GM21423 (cell line): ENCODE data around the gene PPP6R3.
"Not testable (repeated sequence)": the region's sequence is repeated elsewhere in the genome, so short reads cannot be mapped to it uniquely, and the experiment has no call there.

ENCODE experiments used
- ATAC-seq: cut with Tn5 transposase; IDR thresholded peaks from one replicate; pipeline ENCODE4 v1.9.1; 2021; ENCODE audit warnings: mild to moderate bottlenecking, moderate library complexity; ENCODE audit not compliant: unreplicated experiment

Gene PPP6R3

DNA sequence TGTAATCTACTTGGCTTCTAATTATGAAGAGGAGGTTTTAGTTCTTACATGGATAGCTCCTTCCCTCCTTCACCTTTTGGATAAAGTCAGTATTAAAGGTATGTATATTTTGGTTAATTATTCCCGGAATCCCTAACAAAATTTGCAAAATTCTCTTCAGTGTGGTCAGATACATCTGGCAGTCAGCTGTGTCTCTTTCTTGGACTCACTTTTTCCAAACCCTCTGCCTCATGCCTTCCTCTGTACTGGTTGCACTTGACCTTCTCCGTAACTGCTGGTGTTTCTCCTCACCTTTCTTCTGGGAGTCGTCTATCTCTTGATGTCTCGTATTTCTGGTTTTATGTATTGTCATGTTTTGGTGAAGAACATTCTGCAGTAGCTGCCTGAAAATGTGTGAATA is 62.5 kb downstream of the PPP6R3 start:
- no peak for ATAC-seq

DNA sequence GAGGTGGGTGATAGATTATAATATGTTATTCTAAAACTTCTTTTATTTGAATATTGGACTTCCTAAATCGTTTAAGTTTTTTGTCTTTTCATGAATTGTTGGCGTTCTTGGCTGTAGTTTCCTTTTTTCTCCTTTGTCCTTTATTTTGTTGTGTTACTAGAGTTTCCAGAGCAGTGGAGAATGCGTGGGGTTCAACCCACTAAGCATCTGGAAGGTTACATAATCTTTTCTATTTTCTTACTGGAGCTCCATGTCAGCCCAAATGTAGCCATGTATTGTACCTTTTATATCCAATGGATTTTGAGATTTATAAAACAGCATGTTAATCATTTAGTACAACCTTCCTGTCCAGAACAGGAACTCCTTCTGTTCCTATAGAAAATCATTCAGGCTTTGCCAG is 63.2 kb downstream of the PPP6R3 start:
- ATAC-seq = no peak

DNA sequence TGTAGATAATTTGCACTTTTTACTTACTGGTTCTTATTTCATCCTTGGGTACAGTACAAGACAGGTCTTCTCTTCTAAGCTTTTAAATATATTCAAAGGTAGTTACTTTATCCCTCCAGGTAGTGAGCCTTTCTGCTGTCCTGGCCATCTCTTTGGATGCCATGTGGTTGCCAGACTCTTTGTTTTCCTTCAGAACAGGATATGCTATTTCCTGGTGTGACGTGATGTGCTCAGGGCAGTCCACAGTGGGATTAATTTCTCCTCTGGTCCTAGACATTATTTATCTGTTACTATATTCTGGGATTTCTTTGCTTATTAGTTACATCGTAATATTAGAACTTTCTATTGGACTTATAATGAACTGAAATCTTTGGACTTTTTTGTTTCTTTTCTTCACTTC is 63.7 kb downstream of the PPP6R3 start:
- no peak for ATAC-seq

DNA sequence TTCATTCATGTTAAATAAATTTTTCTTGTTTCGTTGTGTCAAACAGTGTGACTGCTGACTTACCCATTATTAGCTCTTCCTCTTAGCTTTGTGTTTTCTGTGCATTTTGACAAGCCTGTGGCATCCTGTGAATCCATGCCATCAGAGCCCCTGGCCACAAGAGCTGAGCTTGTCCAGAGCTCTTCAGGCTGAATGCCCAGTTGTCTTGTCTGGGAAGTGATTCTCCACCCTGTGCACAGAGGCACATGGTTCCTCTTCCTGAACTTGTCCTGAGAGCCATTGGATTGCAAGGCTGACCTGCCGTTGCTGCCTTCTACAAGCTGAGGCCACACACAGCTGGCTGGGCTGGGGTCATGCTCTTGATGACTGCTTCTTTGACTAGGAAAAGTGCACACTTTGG is 64.1 kb downstream of the PPP6R3 start:
- ATAC-seq = no peak

DNA sequence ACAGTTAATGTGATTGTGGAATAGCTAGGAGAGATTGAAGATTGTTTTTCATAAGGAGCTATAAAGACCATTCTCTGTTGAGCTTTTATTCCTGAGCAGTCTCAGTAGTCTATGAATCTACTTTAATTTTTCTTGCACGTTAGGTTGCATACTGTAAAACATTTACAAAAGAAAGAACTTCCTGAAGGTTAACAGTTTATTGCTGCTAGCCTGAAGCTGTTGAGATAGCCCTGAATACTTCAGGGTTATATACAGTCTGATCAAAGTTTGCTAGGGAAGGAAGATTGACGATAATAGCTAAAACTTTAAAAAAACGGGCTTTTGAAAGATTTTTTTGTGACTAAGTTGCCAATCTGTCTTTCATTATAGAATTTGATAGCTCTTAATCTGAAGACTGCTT is 64.8 kb downstream of the PPP6R3 start:
- no peak for ATAC-seq

DNA sequence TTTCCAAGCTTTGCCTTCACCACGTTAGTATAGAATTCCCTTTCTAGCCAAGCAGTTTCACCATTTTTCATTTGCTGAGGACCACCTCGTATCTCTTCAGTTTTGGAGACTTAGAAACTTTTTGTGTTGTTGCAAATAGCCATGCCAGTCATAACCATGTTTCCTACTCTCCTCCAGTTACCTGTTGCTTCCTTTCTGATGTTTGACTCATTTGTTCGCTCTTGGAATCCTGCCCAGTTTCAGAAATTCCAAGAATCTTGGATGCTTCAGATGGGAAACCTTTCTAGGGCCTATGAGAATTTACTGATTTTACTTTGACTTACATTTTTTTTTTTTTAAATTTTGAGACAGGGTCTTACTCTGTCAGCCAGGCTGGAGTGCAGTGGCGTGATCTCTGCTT is 65.4 kb downstream of the PPP6R3 start:
- no peak for ATAC-seq

DNA sequence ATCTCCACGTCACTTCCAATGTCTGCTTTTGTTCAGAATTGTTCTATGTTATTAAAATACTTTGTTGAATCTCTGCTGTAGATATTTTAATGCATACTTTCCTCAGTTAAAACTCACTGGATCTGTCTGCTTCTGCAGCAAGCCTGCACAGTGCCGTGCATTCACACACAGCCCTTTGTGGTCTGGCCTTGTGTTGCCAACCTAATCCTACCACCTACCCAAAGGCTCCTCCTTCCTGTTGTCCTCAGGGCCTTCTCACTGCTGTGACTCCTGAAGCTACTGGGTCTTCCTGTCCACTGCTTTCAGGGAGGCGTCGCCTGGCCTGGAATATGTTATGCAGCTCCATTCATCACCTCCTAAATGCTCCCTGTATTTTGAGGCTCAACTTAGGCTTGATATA is 67.0 kb downstream of the PPP6R3 start:
- no peak for ATAC-seq

DNA sequence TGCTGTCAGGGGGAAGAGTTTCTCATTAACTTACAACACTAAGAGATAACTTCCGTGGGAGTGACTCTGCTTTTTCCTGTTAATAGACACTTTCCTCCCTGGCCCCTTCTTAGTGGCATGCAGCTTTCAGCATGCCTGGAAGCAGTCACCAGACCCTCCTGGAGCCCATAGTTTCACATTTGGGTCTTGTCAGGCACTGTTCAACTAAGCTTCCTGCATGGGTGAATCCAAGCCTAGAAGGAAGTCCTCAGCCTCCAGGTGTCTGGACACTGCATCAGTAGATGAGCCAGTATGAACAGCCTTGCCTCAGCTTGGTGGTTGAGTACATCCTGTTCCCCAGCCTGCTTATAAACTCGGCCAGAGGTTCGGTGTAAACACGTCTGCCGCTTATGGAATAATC is 68.1 kb downstream of the PPP6R3 start:
- ATAC-seq = no peak

DNA sequence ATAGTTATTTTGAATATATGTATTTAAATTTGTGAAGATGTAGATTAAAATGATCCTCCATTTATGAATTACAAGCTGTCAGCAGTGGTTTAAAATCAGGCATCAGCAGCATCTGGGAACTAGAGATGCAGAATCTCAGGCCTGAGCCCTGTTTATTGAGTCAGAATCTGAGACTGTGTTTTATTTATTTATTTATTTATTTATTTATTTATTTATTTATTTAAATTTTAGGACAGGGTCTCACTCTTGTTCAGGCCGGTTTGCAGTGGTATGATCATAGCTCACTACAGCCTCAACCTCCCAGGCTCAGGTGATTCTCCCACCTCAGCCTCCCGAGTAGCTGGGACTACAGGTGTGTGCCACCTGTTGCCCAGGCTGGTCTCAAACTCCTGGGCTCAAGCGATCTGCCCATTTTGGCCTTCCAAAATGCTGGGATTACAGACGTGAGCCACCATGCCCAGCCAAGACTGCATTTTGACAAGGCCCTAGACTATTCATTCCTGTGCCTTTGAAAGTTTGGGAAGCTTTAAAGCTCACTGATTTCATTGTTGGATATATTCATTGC is 70.7 kb downstream of the PPP6R3 start:
- no peak for ATAC-seq

DNA sequence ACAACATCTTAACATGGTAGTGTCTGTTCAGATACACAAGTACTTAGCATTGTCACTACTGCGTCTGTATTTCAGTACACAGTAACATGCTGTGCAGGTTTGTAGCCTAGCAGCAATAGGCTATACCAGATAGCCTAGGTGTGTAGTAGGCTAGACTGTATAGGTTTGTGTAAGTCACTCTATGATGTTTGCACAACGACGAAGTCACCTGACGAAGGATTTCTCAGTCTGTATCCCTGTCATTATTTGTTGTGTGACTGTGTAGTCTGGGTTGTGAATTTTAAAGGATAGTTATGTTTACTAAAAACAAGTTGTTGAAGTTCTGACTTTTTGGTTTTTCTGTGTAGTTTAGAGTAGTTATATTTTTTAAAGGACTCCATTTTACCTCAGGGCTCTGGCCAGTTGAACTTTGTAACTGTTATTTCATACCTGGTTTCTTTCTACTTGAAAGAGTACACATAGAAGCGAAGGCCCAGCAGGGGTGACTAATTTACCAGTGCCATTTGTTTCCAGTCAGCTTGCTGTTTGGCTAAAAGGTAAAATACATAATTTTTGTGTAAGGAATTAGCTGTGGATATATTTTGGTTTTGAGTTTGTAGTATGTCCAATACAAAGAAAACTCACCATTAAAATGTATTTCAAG is 72.3 kb downstream of the PPP6R3 start:
- ATAC-seq = no peak

DNA sequence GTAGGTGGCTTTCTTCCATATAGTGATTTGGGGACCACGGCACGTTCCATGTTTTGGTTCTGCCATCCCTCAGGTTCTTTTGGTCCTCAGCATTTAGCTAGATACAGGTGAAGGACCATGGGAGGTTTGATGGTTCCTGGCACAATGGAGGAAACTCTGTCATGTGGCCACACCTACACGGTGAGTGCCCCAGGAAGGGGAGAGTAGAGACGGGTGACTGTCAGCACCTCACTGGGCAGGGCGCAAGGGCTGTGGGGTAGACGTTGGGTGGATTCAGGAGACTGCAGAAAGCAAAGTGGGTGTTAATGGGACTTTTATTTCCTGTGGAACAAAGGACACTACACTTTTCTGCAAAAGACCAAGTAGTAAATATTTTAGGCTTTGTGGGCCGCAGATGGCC is 73.4 kb downstream of the PPP6R3 start:
- no peak for ATAC-seq

DNA sequence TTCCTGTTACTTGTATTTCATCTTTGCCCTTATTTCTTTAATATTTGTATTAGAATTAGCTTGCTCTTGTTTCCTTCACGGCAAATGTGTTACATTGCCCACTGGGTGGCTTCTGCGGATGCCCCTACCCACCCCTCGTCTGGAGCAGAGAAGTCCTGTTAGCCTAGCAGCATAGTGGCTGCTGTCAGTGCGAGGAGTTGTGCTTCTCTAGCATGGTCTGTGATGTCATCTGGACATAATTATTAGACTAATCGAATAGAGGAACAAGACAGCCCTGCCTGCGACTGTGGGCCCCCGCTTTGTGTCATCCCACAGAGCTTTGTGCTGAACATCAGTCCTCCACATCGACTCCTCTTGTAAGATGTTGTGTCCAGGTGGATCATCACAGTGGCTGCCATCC is 74.5 kb downstream of the PPP6R3 start:
- no peak for ATAC-seq

DNA sequence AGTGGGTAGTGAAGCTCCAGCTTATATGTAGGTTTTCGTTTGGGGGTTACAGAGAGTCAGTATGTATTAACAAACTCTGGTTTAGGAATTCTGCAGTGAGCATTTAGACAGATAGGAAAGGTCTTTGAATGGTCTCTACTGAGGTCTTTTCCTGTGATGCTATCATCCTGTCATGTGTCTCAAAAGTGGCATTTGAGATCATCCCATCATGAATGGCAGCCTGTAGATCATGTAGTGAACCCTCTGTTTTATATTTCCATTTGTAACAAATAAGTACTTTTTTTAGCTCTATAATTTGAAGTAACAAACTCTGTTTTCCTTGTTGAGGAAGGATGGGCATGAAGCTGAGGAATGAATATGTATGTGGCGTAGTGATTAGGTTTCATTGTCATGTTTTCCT is 76.2 kb downstream of the PPP6R3 start:
- ATAC-seq = no peak

DNA sequence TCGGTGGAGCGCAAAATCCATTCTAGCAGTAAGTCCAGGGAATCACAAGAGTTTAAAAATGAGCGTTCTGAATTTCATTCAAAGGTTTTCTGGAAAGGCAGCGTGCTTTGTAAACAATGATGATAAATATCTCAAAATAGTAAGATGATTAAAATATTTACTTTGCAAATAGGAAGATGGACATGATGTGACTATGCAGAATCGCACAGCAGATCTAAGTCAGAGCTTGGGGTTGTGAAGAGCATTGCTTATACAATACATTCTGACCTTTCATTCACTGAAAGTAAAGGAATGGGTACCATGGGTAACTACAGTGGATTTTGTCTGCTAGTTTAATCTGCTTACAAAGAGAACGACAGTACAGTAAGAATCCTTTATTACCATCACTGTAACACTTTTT is 77.5 kb downstream of the PPP6R3 start:
- ATAC-seq = no peak

DNA sequence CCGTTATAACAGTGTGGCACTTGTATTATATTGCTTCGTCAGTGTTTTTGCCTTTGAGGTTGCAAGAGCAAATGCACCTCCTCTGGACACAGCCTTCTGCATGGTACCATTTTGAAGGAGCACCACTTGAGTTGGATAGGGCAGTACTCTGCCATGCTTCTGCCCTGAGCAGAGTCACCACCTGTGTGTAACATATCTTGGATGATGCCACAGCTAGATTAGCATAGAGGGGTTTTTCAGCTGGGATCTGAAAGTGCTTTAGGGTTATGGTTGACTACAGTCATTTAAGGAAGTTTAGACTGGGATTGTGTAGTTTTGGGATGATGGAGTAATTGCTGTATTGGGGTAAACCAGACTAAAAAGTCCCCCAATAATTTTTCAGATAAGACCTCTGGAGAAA is 78.8 kb downstream of the PPP6R3 start:
- ATAC-seq = no peak

DNA sequence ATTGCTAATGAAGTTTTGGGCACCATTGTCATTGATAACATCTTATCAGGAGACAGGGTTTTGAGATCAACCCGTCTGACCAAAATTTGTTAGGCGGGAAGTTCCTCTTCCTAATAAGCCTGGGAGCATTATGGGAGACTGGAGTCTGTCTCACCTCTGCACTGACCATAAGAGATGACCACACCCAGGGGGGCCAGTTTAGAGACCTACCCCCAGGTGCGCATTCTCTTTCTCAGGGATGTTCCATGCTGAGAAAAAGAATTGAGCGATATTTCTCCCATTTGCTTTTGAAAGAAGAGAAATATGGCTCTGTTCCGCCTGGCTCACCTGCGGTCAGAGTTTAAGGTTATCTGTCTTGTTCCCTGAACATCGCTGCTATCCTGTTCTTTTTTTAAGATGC is 80.0 kb downstream of the PPP6R3 start:
- ATAC-seq = not testable (repeated sequence)

DNA sequence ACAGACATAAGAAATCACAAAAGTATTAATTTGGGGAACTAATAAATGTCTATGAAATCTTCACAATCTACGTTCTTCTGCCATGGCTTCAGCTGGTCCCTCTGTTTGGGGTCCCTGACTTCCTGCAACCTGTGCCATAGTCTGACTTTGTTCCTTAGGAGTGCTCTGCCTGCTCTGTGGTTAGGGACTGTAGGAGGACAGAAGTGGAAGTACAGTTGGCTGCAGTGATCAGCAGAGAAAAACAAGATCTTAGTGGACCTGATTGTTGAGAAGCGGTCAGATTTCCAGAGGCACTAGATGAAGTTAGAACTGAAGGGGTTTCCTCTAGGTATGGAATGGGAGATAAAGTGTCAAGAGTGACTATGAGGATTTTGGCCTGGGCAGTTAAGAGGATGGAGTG is 80.6 kb downstream of the PPP6R3 start:
- ATAC-seq = no peak

DNA sequence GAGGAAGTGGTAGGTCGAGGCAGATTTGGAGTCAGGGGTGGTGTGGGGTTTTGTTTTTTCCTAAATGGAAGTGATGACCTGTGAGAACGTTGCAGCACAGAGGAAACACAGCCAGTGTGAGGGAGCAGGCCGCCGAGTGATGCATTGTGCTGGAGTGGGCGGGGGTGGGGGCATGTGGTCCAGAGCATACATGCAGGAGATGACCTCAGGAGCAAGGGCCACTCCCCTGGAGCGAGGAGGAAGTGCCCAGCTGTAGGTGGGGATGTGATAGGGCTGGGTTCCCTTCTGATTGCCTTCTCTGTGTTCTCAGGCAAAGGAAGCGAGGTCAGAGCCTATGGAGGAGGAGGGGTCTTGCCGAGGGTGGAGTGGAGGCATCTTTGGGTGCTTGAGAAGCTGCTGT is 81.4 kb downstream of the PPP6R3 start:
- no peak for ATAC-seq

DNA sequence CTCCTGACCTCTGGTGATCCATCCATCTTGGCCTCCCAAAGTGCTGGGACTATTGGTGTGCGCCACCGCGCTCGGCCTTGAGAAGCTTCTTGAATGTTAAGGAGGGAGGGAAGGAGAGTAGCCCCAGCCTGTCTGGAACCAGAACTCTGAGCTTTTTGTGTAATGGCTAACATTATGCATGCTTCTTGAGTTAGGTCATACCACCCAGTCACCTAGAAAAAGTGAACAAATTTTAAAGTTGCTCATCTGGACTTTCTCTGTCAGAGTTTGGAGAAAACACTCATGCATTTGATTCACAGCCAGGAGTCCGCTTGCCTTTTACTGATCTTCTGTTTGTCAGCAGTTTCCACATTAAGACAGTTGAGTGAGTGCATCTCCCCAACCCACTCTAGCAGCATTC is 82.1 kb downstream of the PPP6R3 start:
- no peak for ATAC-seq

DNA sequence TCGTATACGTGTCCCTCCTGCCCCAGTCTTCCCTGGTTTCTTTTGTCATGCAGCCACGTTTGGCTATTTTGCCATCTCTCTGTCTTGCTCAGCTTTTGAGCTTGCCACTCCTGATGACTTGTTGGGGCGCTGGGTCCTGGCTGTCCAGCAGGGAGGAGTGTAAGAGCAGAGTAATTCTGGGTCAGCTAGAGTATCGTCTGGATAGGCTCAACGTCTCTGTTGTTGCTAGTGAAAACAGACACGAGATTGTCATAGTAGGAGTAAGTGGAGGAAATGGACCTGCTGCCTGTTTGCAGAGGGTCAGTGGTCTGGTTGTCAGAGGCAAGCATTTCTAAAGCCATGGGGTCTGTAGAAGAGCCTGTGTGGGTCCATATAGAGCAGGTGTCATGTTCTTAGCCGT is 83.0 kb downstream of the PPP6R3 start:
- ATAC-seq = no peak

DNA sequence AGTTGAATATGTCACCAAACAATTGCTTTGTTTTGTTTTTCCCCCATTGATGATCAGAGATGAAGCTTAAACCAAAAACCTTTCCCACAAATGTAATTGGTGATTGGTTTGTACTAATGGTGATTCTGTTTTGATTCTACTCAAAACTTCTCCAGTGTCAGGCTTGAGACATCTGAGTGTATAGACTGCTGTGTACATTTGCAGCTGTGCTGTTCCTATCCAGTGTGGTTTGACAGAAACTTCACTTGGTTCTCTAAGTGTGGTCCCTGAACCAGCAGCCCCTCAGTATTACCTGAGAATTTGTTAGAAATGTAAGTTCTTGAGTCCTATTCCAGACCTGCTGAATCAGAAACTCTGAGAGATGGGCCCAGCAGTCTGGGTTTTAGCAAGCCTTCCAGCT is 84.8 kb downstream of the PPP6R3 start:
- no peak for ATAC-seq

DNA sequence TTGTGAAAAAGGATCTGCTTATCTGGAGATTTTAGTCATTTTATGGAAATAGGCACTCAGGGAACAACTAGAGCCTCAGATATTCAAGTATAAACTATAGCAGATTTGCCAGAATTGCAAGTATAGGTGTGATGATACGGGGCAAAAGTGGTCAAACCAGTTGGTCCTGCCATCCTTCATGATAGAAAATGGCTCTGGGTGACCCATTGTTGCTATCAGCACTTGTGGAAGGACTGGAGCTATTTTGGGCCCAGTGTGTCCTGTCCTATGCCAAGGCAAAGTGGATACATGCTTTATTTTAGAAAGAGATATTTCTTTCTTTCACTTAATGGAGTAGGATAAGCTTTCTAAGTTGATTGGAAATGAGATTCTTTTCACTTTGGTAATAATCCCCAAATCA is 85.2 kb downstream of the PPP6R3 start:
- no peak for ATAC-seq

DNA sequence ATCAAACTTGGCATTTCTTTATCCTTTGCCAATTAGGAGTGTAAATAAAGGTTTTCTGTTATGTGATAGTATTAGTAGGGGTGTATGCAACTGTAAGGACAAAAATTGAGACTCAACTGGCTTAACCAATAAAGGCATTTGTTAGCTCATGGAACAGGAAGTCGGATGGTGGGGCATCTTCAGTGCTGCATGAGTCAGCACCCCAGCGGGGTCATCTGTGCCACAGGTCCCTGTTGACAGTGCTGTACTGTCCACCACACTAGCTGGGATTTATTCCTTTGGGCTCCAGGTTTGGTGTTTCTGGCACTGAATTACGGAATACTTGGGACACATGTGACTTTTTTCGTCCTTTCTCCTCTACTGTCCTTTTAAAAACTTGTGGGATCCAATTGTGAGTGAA is 86.0 kb downstream of the PPP6R3 start:
- ATAC-seq = no peak
